ENCODE measurements around the gene KCND3. TPM values are rescaled to one million over a fixed set of nuclear protein-coding genes. Genes with fewer than 3 reads are reported as not detected.

Gene KCND3
- total and polyA plus RNA-seq, 8 donors, result 2.5 to 18.6 (median 6.9) TPM

- H3K36me3 ChIP-seq, result peaks cover 0 to under 1% (median 0%) of the 10 kb centered on the region in 3 donors
- FAIRE-seq, result no peak
- H3K27ac ChIP-seq, result peak overlapping the region; percentile 73 to 93 (median 86)
- TF ChIP-seq CTCF (IDR thresholded peaks at IDR 0.05), result no peak
- peak overlapping the region; percentile 69 to 88 (median 84) for H3K4me3 ChIP-seq
- peak in 1 of 6 donors; percentile 36 for DNase-seq
- no peaks in the 10 kb centered on the region for H3K9me3 ChIP-seq
- 0 to 1% methylated on average over 12 of the region's 12 CpGs for WGBS, 2 donors
- peaks cover 0 to 9% (median 0%) of the 10 kb centered on the region in 3 donors for H3K4me1 ChIP-seq
- no peaks in the 10 kb centered on the region for H3K27me3 ChIP-seq
- intact Hi-C loops (cut with DNase I), result no loop called here
- peak; percentile 3 to 46 (median 22) for ATAC-seq
These were observed 234.5 kb downstream of the KCND3 start for GRCh38 chr1:111754984-111755330.

- Histone ChIP-seq H3K9me3 (no peaks in the 10 kb centered on the region), H3K27me3 (no peaks in the 10 kb centered on the region), H3K4me1 (peaks cover 0 to 5% (median 0%) of the 10 kb centered on the region in 3 donors), H3K36me3 (no peaks in the 10 kb centered on the region), H3K27ac (no peak overlapping the region), H3K4me3 (no peak overlapping the region)
- ATAC-seq (no peak), DNase-seq (no peak), FAIRE-seq (no peak)
- TF ChIP-seq CTCF (IDR thresholded peaks at IDR 0.05), result no peak
- intact Hi-C loops (cut with DNase I), result no loop called here
- WGBS, 2 donors, result 35 to 37% methylated on average over 2 of the region's 2 CpGs
These were observed 237.4 kb downstream of the KCND3 start for GRCh38 chr1:111751906-111752575.

GRCh38 chr1:111750856-111751255 lies 238.6 kb downstream of the KCND3 start:
- Histone ChIP-seq H3K27me3 (no peaks in the 10 kb centered on the region), H3K36me3 (no peaks in the 10 kb centered on the region), H3K9me3 (no peaks in the 10 kb centered on the region), H3K4me3 (no peak overlapping the region), H3K27ac (no peak overlapping the region), H3K4me1 (no peaks in the 10 kb centered on the region)
- FAIRE-seq (no peak), DNase-seq (no peak), ATAC-seq (no peak)
- intact Hi-C loops (cut with DNase I), result no loop called here
- TF ChIP-seq CTCF (IDR thresholded peaks at IDR 0.05), result no peak
- 59 to 78% methylated on average over 2 of the region's 2 CpGs for WGBS, 2 donors

GRCh38 chr1:111749628-111750027 lies 239.8 kb downstream of the KCND3 start:
- Histone ChIP-seq H3K36me3 (no peaks in the 10 kb centered on the region), H3K9me3 (no peaks in the 10 kb centered on the region), H3K4me3 (no peak overlapping the region), H3K27me3 (no peaks in the 10 kb centered on the region), H3K27ac (no peak overlapping the region), H3K4me1 (no peaks in the 10 kb centered on the region)
- intact Hi-C loops (cut with DNase I), result no loop called here
- no peak for TF ChIP-seq CTCF (IDR thresholded peaks at IDR 0.05)
- ATAC-seq, result no peak
- WGBS, 2 donors, result 77 to 86% methylated on average over 3 of the region's 3 CpGs
- FAIRE-seq, result no peak
- no peak for DNase-seq

- intact Hi-C loops (cut with DNase I), result no loop called here
- no peaks in the 10 kb centered on the region for H3K27me3 ChIP-seq
- H3K27ac ChIP-seq, result no peak overlapping the region
- no peak for DNase-seq
- H3K4me3 ChIP-seq, result no peak overlapping the region
- no peaks in the 10 kb centered on the region for H3K4me1 ChIP-seq
- no peak for TF ChIP-seq CTCF (IDR thresholded peaks at IDR 0.05)
- H3K9me3 ChIP-seq, result no peaks in the 10 kb centered on the region
- no peaks in the 10 kb centered on the region for H3K36me3 ChIP-seq
- FAIRE-seq, result no peak
- 82 to 90% methylated on average over 4 of the region's 4 CpGs for WGBS, 2 donors
- no peak for ATAC-seq
These were observed 241.5 kb downstream of the KCND3 start for GRCh38 chr1:111747947-111748346.

All from pancreas (tissue), 10 donors.